GM23338 (cell line): ENCODE results near the gene PHAX.
"Not testable (repeated sequence)": the region's sequence is repeated elsewhere in the genome, so short reads cannot be mapped to it uniquely, and the experiment has no call there.

Experiments used
- CREB1 ChIP-seq: fragments of 250-450 bp; sonication (Bioruptor Pico); IDR thresholded peaks from 2 replicates; pipeline ENCODE4 v1.5.0; 2020; ENCODE audit warnings: low read depth, mild to moderate bottlenecking, moderate library complexity
- CTCF ChIP-seq, 2 experiments: fragments of 200-600 bp in 1 of 2; sonication (generic) in 1 of 2; conservative IDR thresholded peaks; 2 replicates each; pipeline versions ENCODE4 v1.5.1 to v1.6.1; 2016 to 2017; ENCODE audit warnings: antibody characterized with exemption in 2 of 2, low read depth in 2 of 2, mild to moderate bottlenecking in 2 of 2, moderate library complexity in 1 of 2
- EZH2 ChIP-seq: fragments of 200-600 bp; sonication (generic); IDR thresholded peaks from one replicate; pipeline ENCODE4 v1.8.0; 2017; ENCODE audit warnings: antibody characterized with exemption, mild to moderate bottlenecking, low read depth; ENCODE audit not compliant: unreplicated experiment
- EZH2phosphoT487 ChIP-seq: fragments of 200-600 bp; sonication (generic); IDR thresholded peaks from one replicate; pipeline ENCODE4 v1.8.1; 2018; ENCODE audit warnings: antibody characterized with exemption; ENCODE audit not compliant: unreplicated experiment
- JUNB ChIP-seq: IDR thresholded peaks from one replicate; pipeline ENCODE4 v1.6.1; 2016; ENCODE audit warnings: antibody characterized with exemption; ENCODE audit not compliant: unreplicated experiment
- POLR2AphosphoS5 ChIP-seq: IDR thresholded peaks from 2 replicates; pipeline ENCODE4 v1.6.1; 2016; ENCODE audit warnings: antibody characterized with exemption, low read depth
- REST ChIP-seq: IDR thresholded peaks from one replicate; pipeline ENCODE4 v1.6.1; 2018; ENCODE audit warnings: antibody characterized with exemption; ENCODE audit not compliant: unreplicated experiment
- ZNF462 ChIP-seq: fragments of 250-450 bp; sonication (Bioruptor Pico); IDR thresholded peaks from 2 replicates; pipeline ENCODE4 v1.5.0; 2020; ENCODE audit warnings: mild to moderate bottlenecking, moderate library complexity

- TF ChIP-seq CTCF (conservative IDR thresholded peaks at IDR 0.05; ENCODE audit: low read depth in 2 of 2); POLR2AphosphoS5; EZH2phosphoT487; EZH2; CREB1 (CRISPR knock-in tag); REST; JUNB; ZNF462 (CRISPR knock-in tag): not testable (repeated sequence)
Measured at GRCh38 chr5:126671681-126672080, 70.9 kb downstream of the PHAX start.
